Uterus (tissue), 2 donors: ENCODE results near the gene PKD1.

Experiments
- CTCF ChIP-seq, 4 experiments: fragments of 200-600 bp in 2 of 4; fragments of 450-650 bp in 2 of 4; sonication (generic) in 2 of 4; IDR thresholded peaks; one replicate each; pipeline ENCODE4 v1.5.1; 2016 to 2019; ENCODE audit warnings: antibody characterized with exemption in 4 of 4, mild to moderate bottlenecking in 2 of 4, moderate library complexity in 1 of 4
- POLR2A ChIP-seq, 2 donors: fragments of 450-650 bp; IDR thresholded peaks; one replicate each; pipeline ENCODE4 v1.6.1; 2016; ENCODE audit warnings: antibody characterized with exemption in 2 of 2, mild to moderate bottlenecking in 1 of 2, moderate library complexity in 1 of 2

- TF ChIP-seq CTCF (IDR thresholded peaks at IDR 0.05) (no peak), POLR2A (IDR thresholded peaks at IDR 0.05) (no peak)
Measured at GRCh38 chr16:2155977-2156848, 20.5 kb upstream of the PKD1 start.
